HG03280 (cell line): ENCODE data around the gene TEX53.

Experiments
- ATAC-seq: cut with Tn5 transposase; IDR thresholded peaks from one replicate; pipeline ENCODE4 v1.9.1; 2021; ENCODE audit warnings: mild to moderate bottlenecking, moderate library complexity; ENCODE audit not compliant: unreplicated experiment

The TEX53 gene

GRCh38 chr9:114643001-114643400 lies 14.6 kb downstream of the TEX53 start:
- no peak for ATAC-seq

- no peak for ATAC-seq
Observed at GRCh38 chr9:114641967-114642366, 15.6 kb downstream of the TEX53 start.

GRCh38 chr9:114638404-114638803 lies 19.2 kb downstream of the TEX53 start:
- ATAC-seq, result no peak

DNA sequence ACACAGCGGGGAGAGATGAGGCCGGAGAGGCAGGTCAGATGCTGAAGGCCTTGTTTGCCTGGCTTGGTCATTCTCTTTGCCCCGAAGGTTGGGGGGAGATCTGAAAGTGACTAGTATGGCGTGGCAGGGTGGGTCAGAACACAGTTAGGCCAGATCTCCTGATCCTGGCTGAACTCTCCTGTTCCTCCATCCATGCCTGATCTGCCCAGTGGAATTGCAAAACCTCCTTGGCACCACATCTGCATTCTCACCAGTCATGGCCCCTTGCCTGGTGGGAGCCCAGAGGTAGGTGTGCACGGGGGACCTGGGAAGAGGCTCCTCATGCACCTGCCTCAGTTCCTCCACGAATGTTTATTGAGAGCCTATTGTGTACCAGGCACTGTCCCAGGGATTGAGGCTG lies 23.2 kb downstream of the TEX53 start:
- no peak for ATAC-seq

GRCh38 chr9:114633438-114634089 lies 24.0 kb downstream of the TEX53 start:
- no peak for ATAC-seq

DNA sequence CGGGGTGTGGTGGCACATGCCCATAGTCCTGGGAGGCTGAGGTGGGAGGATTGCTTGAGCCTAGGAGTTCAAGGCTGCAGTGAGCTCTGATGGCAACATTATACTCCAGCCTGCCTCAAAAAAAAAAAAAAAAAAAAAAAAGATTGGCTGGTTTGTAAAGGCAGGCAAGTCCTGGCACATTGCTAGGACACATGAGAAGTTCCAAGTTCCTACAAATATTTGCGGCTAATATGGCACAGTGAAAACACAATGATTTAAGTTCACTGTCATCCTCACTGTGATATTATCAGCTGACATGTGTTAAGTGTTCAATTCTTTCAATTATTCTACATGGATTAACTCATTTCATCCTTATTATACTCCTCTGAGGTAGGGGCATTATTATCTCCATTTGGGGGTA lies 26.4 kb downstream of the TEX53 start:
- no peak for ATAC-seq

- no peak for ATAC-seq
Observed at GRCh38 chr9:114629563-114630090, 28.0 kb downstream of the TEX53 start.

GRCh38 chr9:114627553-114627952 lies 30.1 kb downstream of the TEX53 start:
- ATAC-seq, result no peak

DNA sequence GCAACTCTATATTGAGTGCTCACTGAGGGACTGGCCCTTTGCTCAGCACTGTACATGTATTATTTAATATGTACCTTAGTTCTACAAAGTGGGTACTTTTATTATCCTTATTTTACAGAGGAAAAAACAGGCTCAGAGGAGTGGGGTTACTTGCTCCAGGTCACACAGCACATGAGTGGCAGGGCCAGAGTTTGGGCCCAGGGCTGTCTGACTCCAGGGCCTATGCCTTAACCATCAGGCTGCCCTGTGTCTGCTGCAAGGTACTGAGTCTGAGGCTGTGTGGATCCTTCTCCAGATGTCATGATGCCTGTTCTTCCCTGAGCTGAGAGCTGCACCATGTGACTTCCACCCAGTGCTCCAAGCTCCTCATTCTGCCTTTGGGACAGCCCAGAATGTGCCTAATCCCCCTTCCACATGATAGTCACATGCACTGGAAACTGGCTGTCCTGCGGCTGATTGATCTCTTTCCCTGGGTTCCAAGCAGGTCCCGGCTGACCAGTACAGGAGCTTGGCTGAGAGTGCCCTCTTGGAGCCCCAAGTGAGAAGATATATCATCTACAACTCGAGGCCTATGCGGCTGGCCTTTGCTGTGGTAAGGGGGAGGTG lies 31.1 kb downstream of the TEX53 start:
- ATAC-seq, result no peak

GRCh38 chr9:114624677-114625076 lies 32.9 kb downstream of the TEX53 start:
- ATAC-seq, result no peak

DNA sequence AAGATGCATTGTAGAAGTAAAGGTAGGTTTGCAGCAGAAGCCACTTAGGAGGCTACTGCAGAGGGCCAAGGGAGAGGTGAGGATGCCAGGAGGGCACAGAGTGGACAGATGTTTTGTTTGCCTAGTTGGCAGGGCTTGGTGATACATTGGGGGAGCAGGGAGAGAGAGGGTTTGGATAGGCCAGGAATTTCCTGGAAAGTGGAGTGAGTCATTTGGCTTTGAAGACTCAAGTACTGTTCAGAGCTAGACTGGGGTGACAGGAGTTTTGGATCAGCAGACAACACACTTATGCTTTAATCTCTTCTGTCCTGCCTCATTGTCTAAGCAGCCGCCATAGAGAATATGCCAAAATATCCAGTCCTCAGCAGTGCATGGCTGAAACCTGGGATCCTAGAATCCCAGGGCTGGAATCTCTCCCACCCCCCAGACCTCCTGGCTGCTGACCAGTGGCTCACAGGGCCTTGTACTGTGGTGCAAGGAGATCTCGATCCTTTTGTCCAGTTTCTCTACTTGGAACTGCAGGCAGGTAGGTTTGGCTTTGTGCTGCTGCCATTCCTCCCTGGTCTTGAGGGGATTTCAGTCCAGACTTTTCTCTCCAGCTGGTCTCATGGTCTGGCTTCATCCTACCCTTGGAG lies 35.5 kb downstream of the TEX53 start:
- no peak for ATAC-seq

DNA sequence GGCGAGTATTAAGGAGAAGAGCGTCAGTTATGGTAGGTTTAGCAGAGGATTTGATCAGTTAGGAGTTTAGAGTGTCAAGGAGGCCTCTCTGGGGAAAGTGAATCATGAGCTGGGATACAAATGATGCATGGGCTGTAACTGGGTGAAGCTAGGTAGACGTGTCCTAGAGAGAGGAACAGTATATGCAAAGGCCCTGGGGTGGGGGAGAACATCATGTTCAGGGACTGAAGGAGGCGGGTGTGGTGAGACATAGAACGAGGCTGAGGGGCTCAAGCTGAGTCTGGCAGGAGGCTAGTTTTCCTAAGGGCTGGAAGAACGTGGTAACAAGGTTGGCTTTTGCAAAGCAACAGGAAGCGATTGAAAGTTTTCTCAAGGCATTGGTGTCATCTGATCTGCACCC lies 36.0 kb downstream of the TEX53 start:
- no peak for ATAC-seq

DNA sequence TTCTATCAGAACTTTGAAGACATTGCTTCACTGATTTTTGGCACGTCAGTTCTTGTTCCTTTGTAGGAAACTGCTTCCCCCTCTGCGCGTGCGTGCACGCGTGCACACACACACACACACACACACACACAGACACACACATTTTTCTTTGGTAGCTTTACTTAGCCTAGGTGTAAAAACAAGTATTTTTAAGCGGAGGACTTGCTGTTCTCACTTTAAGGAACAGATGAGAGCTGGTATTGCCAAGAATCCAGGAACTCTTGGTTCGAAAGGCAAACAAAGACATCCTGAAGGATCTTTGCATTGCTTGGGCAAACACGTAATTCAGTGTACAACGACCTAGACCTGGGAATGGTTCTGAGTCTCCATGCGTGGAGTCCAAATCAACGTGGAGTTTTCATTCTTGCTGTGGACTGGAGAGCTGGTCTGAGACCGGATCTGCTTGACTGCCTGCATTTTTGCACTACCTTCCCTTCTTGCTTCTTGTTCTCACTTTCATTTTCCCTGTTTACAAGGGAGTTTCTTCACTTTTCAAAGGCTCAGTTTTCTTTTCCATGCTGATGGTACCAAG lies 38.3 kb downstream of the TEX53 start:
- ATAC-seq, result peak; percentile 43

GRCh38 chr9:114616684-114617520 lies 40.7 kb downstream of the TEX53 start:
- ATAC-seq, result peak; percentile 65

GRCh38 chr9:114614373-114614772 lies 43.2 kb downstream of the TEX53 start:
- ATAC-seq, result no peak

GRCh38 chr9:114613919-114614318 lies 43.7 kb downstream of the TEX53 start:
- no peak for ATAC-seq

- no peak for ATAC-seq
Observed at GRCh38 chr9:114613087-114613486, 44.5 kb downstream of the TEX53 start.

DNA sequence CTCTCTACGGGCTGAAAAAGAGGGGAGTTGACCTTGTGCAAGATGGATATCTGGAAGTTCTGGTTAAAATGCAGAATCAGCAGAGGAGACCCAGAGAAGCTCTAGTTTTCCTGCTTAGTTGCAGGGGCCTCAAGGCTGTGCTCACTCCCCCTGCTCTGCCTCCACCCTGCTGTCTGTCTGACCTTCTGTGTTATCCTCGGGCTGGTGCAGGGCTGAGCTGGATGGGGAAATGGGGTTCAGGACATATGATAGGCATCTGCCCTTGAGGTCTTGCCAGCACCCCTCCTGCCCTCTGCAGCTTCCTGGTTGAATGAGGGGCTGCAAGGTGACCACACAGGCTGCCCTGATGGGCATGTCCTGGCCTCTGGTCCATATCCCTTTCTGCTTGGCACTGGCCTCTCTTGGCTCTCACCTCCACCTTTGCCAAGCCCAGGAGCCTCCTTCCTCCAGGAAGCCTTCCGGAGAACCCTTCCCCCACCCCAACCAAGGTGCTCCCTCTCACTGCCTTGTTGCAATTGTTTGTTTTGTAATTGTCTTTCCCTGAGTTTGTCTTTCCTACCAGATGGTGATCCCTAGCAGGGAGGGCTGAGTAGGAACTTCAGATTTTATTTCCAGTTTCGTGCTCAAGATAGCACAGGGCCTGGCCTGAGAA lies 45.2 kb downstream of the TEX53 start:
- ATAC-seq, result no peak

DNA sequence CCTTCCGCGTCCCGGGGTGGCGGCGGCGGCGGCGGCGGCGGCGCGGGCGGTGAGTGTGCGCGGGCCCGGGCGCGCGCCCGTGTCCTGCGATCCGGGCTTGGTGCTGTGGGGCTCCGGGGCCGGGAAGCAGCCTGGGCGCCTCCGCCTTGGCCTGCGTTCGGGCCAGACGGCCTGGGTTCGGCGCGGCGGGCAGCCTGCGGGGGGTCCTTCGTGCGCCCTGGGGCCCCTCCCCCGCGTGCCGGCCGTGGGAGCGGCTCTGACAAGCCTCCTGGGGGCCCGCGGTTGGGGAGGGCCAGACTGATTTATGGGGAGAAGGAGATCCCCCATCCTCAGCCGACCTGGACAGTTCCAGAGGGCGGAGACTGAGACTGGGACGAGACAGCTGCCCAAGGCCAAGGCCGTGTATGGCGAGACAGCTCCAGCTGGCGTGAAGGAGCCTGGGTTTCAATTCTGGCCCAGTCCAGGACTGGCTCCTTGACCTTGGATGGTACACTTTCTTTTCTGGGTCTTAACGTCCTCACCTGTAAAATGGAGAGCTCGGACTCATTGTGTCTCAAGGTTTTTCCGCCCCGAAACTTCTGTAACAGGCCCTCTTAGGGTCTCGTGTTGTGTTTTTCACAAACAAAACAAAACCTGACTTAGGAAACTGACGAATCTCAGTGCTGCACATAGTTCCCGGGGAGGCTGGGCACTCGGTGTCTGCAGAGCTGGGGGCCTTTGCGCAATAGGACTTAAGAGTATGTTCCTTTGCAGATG lies 45.9 kb downstream of the TEX53 start:
- ATAC-seq, result peak; percentile 50

- ATAC-seq, result no peak
Observed at GRCh38 chr9:114608525-114608796, 49.1 kb downstream of the TEX53 start.
